Ovary (tissue), 9 donors: ENCODE results near the gene SVOPL. TPM values are rescaled to one million over a fixed set of nuclear protein-coding genes. Genes with fewer than 3 reads are reported as not detected.

Experiments used
- DNase-seq, 5 donors: peaks; one replicate each; pipeline ENCODE4 v3.0.0-alpha.2; 2019 to 2020
- H3K27ac ChIP-seq, 2 donors: fragments of 200-600 bp; one replicate each; pipeline versions ENCODE4 v1.5.1 to v1.8.0; 2019 to 2022
- H3K27me3 ChIP-seq: fragments of 200-600 bp; one replicate; pipeline ENCODE4 v1.8.0; 2022
- H3K36me3 ChIP-seq: fragments of 200-600 bp; sonication (generic); one replicate; pipeline ENCODE4 v1.5.1; 2019
- H3K4me1 ChIP-seq: one replicate; pipeline ENCODE4 v1.8.1; 2013; ENCODE audit warnings: mild to moderate bottlenecking, moderate library complexity; ENCODE audit not compliant: insufficient read depth
- H3K4me3 ChIP-seq: fragments of 200-600 bp; sonication (generic); one replicate; pipeline ENCODE4 v1.5.1; 2017
- H3K9me3 ChIP-seq, 2 donors: fragments of 200-600 bp in 1 of 2; sonication (generic) in 1 of 2; one replicate each; pipeline versions ENCODE4 v1.5.1 to v1.8.1; 2013 to 2019; ENCODE audit warnings: mild to moderate bottlenecking in 1 of 2, moderate library complexity in 1 of 2
- CTCF ChIP-seq, 3 donors: fragments of 450-650 bp in 2 of 3; fragments of 200-600 bp in 1 of 3; IDR thresholded peaks; one replicate each; pipeline versions ENCODE4 v1.5.1 to v1.8.0; 2016 to 2022; ENCODE audit warnings: antibody characterized with exemption in 3 of 3, mild to moderate bottlenecking in 1 of 3
- EP300 ChIP-seq: sonication (generic); formaldehyde crosslinking; IDR thresholded peaks from one replicate; pipeline ENCODE4 v1.6.1; 2017; ENCODE audit warnings: antibody characterized with exemption
- POLR2A ChIP-seq: fragments of 450-650 bp; IDR thresholded peaks from one replicate; pipeline ENCODE4 v1.6.1; 2017; ENCODE audit warnings: antibody characterized with exemption, mild to moderate bottlenecking, moderate library complexity
- WGBS, 3 donors: extraction: QIAGEN DNeasy Blood & Tissue Kit in 1 of 3; methylation state at CpG; one replicate each; pipeline versions ENCODE4 v1.1.5 to v1.1.7; 2013 to 2017; 5-methylcytosine and 5-hydroxymethylcytosine counted together
- intact Hi-C, 4 donors: fragments of 100-400 bp; cut with DNase I; formaldehyde crosslinking; loops; one replicate each; pipeline versions ENCODE4 v1.11.0 to v1.15.1; 2022 to 2023
- polyA plus RNA-seq, 2 donors: library from polyadenylated mRNA; stranded (reverse); fragments of 200-250 nt in 1 of 2; fragments of 350-450 nt in 1 of 2; fragmentation: Illumina TruSeq in 1 of 2; extraction: RNeasy Lipid Tissue Mini Kit (QIAGEN cat#74804) in 1 of 2; gene quantifications; one replicate each; pipeline ENCODE4 v1.2.3, GENCODE V29; 2013 to 2014
- total RNA-seq, 7 donors: library from RNA; depleted of rRNA in 2 of 7; stranded (reverse); fragments of >200 nt in 2 of 7; fragmentation: NEBNext Ultra II Directional in 3 of 7; extraction: Animal tissue kit (Norgen Biotek cat#: 25700) in 3 of 7; gene quantifications; one replicate each; pipeline versions ENCODE4 v1.1.0 to v1.2.4, GENCODE V29; 2016 to 2023
- donor health status: DM: no; HTN: no; CAD: no; lungs with moderate emphysema.
- donor health status: DM: no; HTN: no; CAD: no.
- donor health status: Bipolar disorder and iron deficiency.
- donor health status: DM: yes; HTN: yes; CAD: no.
- donor health status: DM: no; HTN: no; CAD: no.
- donor health status: DM: yes; HTN: yes; CAD: no.

The SVOPL gene
- total and polyA plus RNA-seq, 9 donors: 0.08 to 1.3 (median 0.85) TPM; not detected in 1

- WGBS, 3 donors: 95 to 100% (median 97%) methylated on average over 1 of the region's 1 CpG
- no peak for DNase-seq
- intact Hi-C loops: no loop called here
These were observed 111.0 kb downstream of the SVOPL start for GRCh38 chr7:138590154-138590553.

GRCh38 chr7:138588986-138589385, 112.2 kb downstream of the SVOPL start:
- no peak for DNase-seq
- H3K27me3 ChIP-seq: no peaks in the 10 kb centered on the region
- no peak overlapping the region for H3K4me3 ChIP-seq
- intact Hi-C loops: no loop called here
- H3K4me1 ChIP-seq: no peaks in the 10 kb centered on the region
- WGBS, 3 donors: 93 to 98% (median 97%) methylated on average over 2 of the region's 2 CpGs
- no peak overlapping the region for H3K27ac ChIP-seq
- H3K36me3 ChIP-seq: no peaks in the 10 kb centered on the region
- no peaks in the 10 kb centered on the region for H3K9me3 ChIP-seq
- no peak for TF ChIP-seq CTCF (IDR thresholded peaks at IDR 0.05)

More at GRCh38 chr7:138590154-138590553, 111.0 kb downstream of the SVOPL start:
- Histone ChIP-seq H3K27ac (no peak overlapping the region), H3K36me3 (no peaks in the 10 kb centered on the region), H3K4me3 (no peak overlapping the region), H3K9me3 (no peaks in the 10 kb centered on the region), H3K27me3 (no peaks in the 10 kb centered on the region), H3K4me1 (no peaks in the 10 kb centered on the region)
- TF ChIP-seq POLR2A (no peak), EP300 (no peak), CTCF (IDR thresholded peaks at IDR 0.05) (no peak)

- no peak overlapping the region for H3K27ac ChIP-seq
- H3K9me3 ChIP-seq: no peaks in the 10 kb centered on the region
- 91 to 96% (median 92%) methylated on average over 4 of the region's 4 CpGs for WGBS, 3 donors
- H3K4me1 ChIP-seq: no peaks in the 10 kb centered on the region
- H3K4me3 ChIP-seq: no peak overlapping the region
- TF ChIP-seq EP300 (no peak), POLR2A (no peak), CTCF (IDR thresholded peaks at IDR 0.05) (no peak)
- no peak for DNase-seq
- H3K36me3 ChIP-seq: no peaks in the 10 kb centered on the region
- intact Hi-C loops: no loop called here
- H3K27me3 ChIP-seq: no peaks in the 10 kb centered on the region
These were observed 113.7 kb downstream of the SVOPL start for GRCh38 chr7:138587485-138587884.

GRCh38 chr7:138585283-138585993, 115.7 kb downstream of the SVOPL start:
- no peaks in the 10 kb centered on the region for H3K36me3 ChIP-seq
- no peaks in the 10 kb centered on the region for H3K4me1 ChIP-seq
- no peak for DNase-seq
- H3K27ac ChIP-seq: no peak overlapping the region
- H3K27me3 ChIP-seq: no peaks in the 10 kb centered on the region
- WGBS, 3 donors: 71 to 82% (median 79%) methylated on average over 5 of the region's 5 CpGs
- no peak for TF ChIP-seq EP300
- TF ChIP-seq POLR2A: no peak
- no peak for TF ChIP-seq CTCF (IDR thresholded peaks at IDR 0.05)
- intact Hi-C loops: no loop called here
- H3K4me3 ChIP-seq: no peak overlapping the region
- no peaks in the 10 kb centered on the region for H3K9me3 ChIP-seq
